Measurements from ENCODE around the gene DERL2. TPM values are rescaled to one million over a fixed set of nuclear protein-coding genes. Genes with fewer than 3 reads are reported as not detected.

The DERL2 gene
- total RNA-seq, 4 donors from 2014 or later = 28.2 to 48.8 (median 38.1) TPM

GRCh38 chr17:5473906-5474305, 12.1 kb downstream of the DERL2 start:
- Histone ChIP-seq H3K36me3 (peaks cover 0 to 75% (median 19%) of the 10 kb centered on the region in 3 donors), H3K27me3 (no peaks in the 10 kb centered on the region), H3K9me3 (no peaks in the 10 kb centered on the region), H3K4me3 (no peak overlapping the region), H3K4me1 (peaks cover 3 to 6% (median 5%) of the 10 kb centered on the region in 3 donors), H3K27ac (no peak overlapping the region)
- DNase-seq = no peak
- TF ChIP-seq CTCF (IDR thresholded peaks at IDR 0.05) (no peak), POLR2A (IDR thresholded peaks at IDR 0.05) (no peak)
- WGBS, 2 donors = 84 to 91% methylated on average over 2 of the region's 2 CpGs
- intact Hi-C loops (cut with DNase I) = no loop called here

GRCh38 chr17:5472511-5472910, 13.5 kb downstream of the DERL2 start:
- H3K27ac ChIP-seq = no peak overlapping the region
- intact Hi-C loops (cut with DNase I) = no loop called here
- no peak overlapping the region for H3K4me3 ChIP-seq
- H3K4me1 ChIP-seq = peaks cover 3 to 13% (median 6%) of the 10 kb centered on the region in 3 donors
- peaks cover 0 to 61% (median 11%) of the 10 kb centered on the region in 3 donors for H3K36me3 ChIP-seq
- no peaks in the 10 kb centered on the region for H3K9me3 ChIP-seq
- no peaks in the 10 kb centered on the region for H3K27me3 ChIP-seq
- TF ChIP-seq CTCF (IDR thresholded peaks at IDR 0.05) = no peak
- TF ChIP-seq POLR2A (IDR thresholded peaks at IDR 0.05) = no peak
- 78 to 83% methylated on average over 3 of the region's 3 CpGs for WGBS, 2 donors
- DNase-seq = no peak

GRCh38 chr17:5468075-5468473, 17.9 kb downstream of the DERL2 start:
- Histone ChIP-seq H3K4me1 (peaks cover 3 to 29% (median 17%) of the 10 kb centered on the region in 3 donors), H3K27me3 (no peaks in the 10 kb centered on the region), H3K27ac (peak overlapping the region; percentile 72 to 88 (median 86)), H3K36me3 (peaks cover 0 to 25% (median 0%) of the 10 kb centered on the region in 3 donors), H3K9me3 (no peaks in the 10 kb centered on the region), H3K4me3 (peak overlapping the region; percentile 76 to 99 (median 91))
- no peak for TF ChIP-seq POLR2A (IDR thresholded peaks at IDR 0.05)
- TF ChIP-seq CTCF (IDR thresholded peaks at IDR 0.05) = no peak
- WGBS, 2 donors = 1% methylated on average over 13 to 14 of the region's 17 CpGs
- DNase-seq = no peak
- intact Hi-C loops (cut with DNase I) = no loop called here

GRCh38 chr17:5467416-5467815, 18.6 kb downstream of the DERL2 start:
- WGBS, 2 donors = 0 to 6% methylated on average over 5 to 8 of the region's 8 CpGs
- intact Hi-C loops (cut with DNase I) = no loop called here
- peaks cover 0 to 22% (median 0%) of the 10 kb centered on the region in 3 donors for H3K36me3 ChIP-seq
- peak overlapping the region in 1 of 4 donors; percentile 86 for H3K27ac ChIP-seq
- no peak for TF ChIP-seq CTCF (IDR thresholded peaks at IDR 0.05)
- no peak for TF ChIP-seq POLR2A (IDR thresholded peaks at IDR 0.05)
- H3K4me3 ChIP-seq = peak overlapping the region; percentile 76 to 99 (median 91)
- H3K9me3 ChIP-seq = no peaks in the 10 kb centered on the region
- peaks cover 3 to 29% (median 17%) of the 10 kb centered on the region in 3 donors for H3K4me1 ChIP-seq
- no peak for DNase-seq
- no peaks in the 10 kb centered on the region for H3K27me3 ChIP-seq

- Histone ChIP-seq H3K27ac (no peak overlapping the region), H3K27me3 (no peaks in the 10 kb centered on the region), H3K36me3 (peaks cover 0 to 23% (median 0%) of the 10 kb centered on the region in 3 donors), H3K4me1 (peaks cover 3 to 29% (median 17%) of the 10 kb centered on the region in 3 donors), H3K9me3 (no peaks in the 10 kb centered on the region), H3K4me3 (no peak overlapping the region)
- no peak for DNase-seq
- WGBS, 2 donors = 88 to 97% methylated on average over 4 of the region's 4 CpGs
- TF ChIP-seq POLR2A (IDR thresholded peaks at IDR 0.05) (no peak), CTCF (IDR thresholded peaks at IDR 0.05) (no peak)
- intact Hi-C loops (cut with DNase I) = no loop called here
These were observed 19.7 kb downstream of the DERL2 start for GRCh38 chr17:5466295-5466694.
